Measurements from ENCODE around the gene USP53. TPM values are rescaled to one million over a fixed set of nuclear protein-coding genes. Genes with fewer than 3 reads are reported as not detected.

The USP53 gene
- total RNA-seq, 1 donor from 2014 or later: 3.3 TPM

GRCh38 chr4:119179011-119179410 is 33.5 kb upstream of the USP53 start:
- H3K27me3 Mint-ChIP-seq (ENCODE audit: unreplicated experiment): peaks cover 3% of the 10 kb centered on the region
- H3K36me3 Mint-ChIP-seq (ENCODE audit: unreplicated experiment): no peaks in the 10 kb centered on the region
- DNase-seq: no peak
- peaks cover 3% of the 10 kb centered on the region for H3K9me3 Mint-ChIP-seq (ENCODE audit: unreplicated experiment)
- no peak overlapping the region for H3K4me3 Mint-ChIP-seq (ENCODE audit: unreplicated experiment)
- H3K27ac Mint-ChIP-seq (ENCODE audit: unreplicated experiment): no peak overlapping the region
- TF ChIP-seq, protein P1, sequence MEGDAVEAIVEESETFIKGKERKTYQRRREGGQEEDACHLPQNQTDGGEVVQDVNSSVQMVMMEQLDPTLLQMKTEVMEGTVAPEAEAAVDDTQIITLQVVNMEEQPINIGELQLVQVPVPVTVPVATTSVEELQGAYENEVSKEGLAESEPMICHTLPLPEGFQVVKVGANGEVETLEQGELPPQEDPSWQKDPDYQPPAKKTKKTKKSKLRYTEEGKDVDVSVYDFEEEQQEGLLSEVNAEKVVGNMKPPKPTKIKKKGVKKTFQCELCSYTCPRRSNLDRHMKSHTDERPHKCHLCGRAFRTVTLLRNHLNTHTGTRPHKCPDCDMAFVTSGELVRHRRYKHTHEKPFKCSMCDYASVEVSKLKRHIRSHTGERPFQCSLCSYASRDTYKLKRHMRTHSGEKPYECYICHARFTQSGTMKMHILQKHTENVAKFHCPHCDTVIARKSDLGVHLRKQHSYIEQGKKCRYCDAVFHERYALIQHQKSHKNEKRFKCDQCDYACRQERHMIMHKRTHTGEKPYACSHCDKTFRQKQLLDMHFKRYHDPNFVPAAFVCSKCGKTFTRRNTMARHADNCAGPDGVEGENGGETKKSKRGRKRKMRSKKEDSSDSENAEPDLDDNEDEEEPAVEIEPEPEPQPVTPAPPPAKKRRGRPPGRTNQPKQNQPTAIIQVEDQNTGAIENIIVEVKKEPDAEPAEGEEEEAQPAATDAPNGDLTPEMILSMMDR (IDR thresholded peaks at IDR 0.05; ENCODE audit: partially characterized antibody, unreplicated experiment): no peak
- H3K4me1 Mint-ChIP-seq (ENCODE audit: low read depth, unreplicated experiment): no peaks in the 10 kb centered on the region

DNA sequence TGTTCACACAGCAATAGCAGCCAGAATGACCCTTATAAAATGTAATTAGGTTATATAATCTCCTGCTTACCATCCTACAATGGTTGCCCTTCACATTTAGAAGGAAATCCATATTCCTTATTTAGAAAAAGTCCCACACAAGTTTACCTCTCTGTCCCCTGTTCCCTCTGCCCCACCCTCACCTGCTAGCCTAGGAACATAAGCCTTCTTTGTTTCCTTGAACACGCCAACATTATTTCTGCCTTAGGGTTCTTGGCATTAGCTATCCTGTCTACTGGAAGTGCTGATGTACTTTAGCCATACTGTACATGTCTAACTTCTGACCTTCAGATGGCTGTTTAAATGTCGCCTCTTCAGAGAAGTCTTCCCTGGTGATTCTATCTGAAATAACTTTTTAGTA is 28.4 kb upstream of the USP53 start:
- Mint-ChIP-seq H3K4me1 (ENCODE audit: low read depth, unreplicated experiment) (no peaks in the 10 kb centered on the region), H3K27ac (ENCODE audit: unreplicated experiment) (no peak overlapping the region), H3K36me3 (ENCODE audit: unreplicated experiment) (no peaks in the 10 kb centered on the region), H3K27me3 (ENCODE audit: unreplicated experiment) (peaks cover 2% of the 10 kb centered on the region), H3K4me3 (ENCODE audit: unreplicated experiment) (no peak overlapping the region), H3K9me3 (ENCODE audit: unreplicated experiment) (peaks cover 2% of the 10 kb centered on the region)
- TF ChIP-seq, protein P1 (IDR thresholded peaks at IDR 0.05; ENCODE audit: partially characterized antibody, unreplicated experiment): no peak
- no peak for DNase-seq

DNA sequence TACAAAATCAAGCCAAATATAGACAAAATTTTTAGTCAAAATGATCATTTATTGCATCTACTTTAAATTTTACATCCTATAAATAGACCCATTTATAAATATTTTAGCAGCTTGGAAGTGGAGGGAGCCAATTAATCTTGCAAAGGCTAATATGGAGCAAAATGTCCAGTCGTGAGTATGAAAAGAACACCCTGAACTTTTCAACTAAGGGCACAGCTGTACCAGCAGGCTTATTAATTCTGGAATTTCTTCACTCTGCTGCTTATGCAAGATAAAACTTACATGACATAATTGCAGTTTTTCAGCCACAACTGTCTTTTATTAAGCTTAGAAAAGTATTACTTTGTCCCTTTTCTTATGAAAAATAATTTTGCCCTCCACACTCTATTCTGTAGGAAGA is 22.9 kb upstream of the USP53 start:
- no peak for DNase-seq
- Mint-ChIP-seq H3K27me3 (ENCODE audit: unreplicated experiment) (no peaks in the 10 kb centered on the region), H3K4me1 (ENCODE audit: low read depth, unreplicated experiment) (no peaks in the 10 kb centered on the region), H3K36me3 (ENCODE audit: unreplicated experiment) (no peaks in the 10 kb centered on the region), H3K9me3 (ENCODE audit: unreplicated experiment) (peaks cover 2% of the 10 kb centered on the region), H3K4me3 (ENCODE audit: unreplicated experiment) (no peak overlapping the region), H3K27ac (ENCODE audit: unreplicated experiment) (no peak overlapping the region)
- TF ChIP-seq, protein P1 (IDR thresholded peaks at IDR 0.05; ENCODE audit: partially characterized antibody, unreplicated experiment): no peak

DNA sequence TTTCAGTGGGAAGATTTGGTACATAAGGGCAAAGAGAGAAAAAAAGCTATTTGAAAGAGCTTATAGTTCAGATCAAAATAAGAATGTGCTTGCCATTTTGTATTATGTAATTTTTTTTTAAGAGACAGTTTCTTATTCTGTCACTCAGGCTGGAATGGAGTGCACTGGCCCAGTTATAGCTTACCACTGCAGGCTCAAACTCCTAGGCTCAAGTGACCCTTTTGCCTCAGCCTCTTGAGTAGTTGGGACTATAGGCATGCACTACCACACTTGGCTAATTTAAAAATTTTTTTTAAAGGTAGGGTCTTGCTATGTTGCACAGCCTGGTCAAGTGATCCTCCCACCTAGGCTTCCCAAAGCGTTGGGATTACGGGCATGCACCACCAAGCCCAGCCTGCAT is 22.2 kb upstream of the USP53 start:
- Mint-ChIP-seq H3K36me3 (ENCODE audit: unreplicated experiment) (no peaks in the 10 kb centered on the region), H3K27ac (ENCODE audit: unreplicated experiment) (no peak overlapping the region), H3K27me3 (ENCODE audit: unreplicated experiment) (no peaks in the 10 kb centered on the region), H3K4me3 (ENCODE audit: unreplicated experiment) (no peak overlapping the region), H3K9me3 (ENCODE audit: unreplicated experiment) (peaks cover 2% of the 10 kb centered on the region), H3K4me1 (ENCODE audit: low read depth, unreplicated experiment) (no peaks in the 10 kb centered on the region)
- no peak for DNase-seq
- TF ChIP-seq, protein P1 (IDR thresholded peaks at IDR 0.05; ENCODE audit: partially characterized antibody, unreplicated experiment): no peak

DNA sequence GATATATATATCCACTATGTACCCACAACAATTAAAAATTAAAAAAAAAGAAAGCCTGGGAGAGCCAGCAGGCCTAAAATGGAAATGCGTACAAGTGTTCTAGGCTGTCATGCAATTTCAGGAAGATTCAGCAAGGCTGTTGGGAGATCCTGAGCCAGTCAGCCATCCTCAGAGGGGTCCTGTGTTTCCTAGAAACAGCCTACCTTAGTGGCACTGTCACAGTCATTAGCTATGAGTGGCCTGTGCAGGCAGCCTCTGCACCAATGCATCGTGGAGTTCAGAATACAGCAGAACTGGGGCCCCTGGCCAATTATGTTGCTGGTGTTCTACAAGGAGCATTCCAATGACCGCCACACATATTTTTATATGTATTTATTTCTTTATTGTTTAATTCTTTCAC is 21.0 kb upstream of the USP53 start:
- Mint-ChIP-seq H3K27ac (ENCODE audit: unreplicated experiment) (no peak overlapping the region), H3K9me3 (ENCODE audit: unreplicated experiment) (no peaks in the 10 kb centered on the region), H3K4me1 (ENCODE audit: low read depth, unreplicated experiment) (no peaks in the 10 kb centered on the region), H3K27me3 (ENCODE audit: unreplicated experiment) (no peaks in the 10 kb centered on the region), H3K4me3 (ENCODE audit: unreplicated experiment) (no peak overlapping the region), H3K36me3 (ENCODE audit: unreplicated experiment) (no peaks in the 10 kb centered on the region)
- TF ChIP-seq, protein P1 (IDR thresholded peaks at IDR 0.05; ENCODE audit: partially characterized antibody, unreplicated experiment): no peak
- DNase-seq: no peak

Measured in glutamatergic neuron (in vitro differentiated cells).